GM20431 (cell line): ENCODE results near the gene RSAD2.
"Not testable (repeated sequence)": the region's sequence is repeated elsewhere in the genome, so short reads cannot be mapped to it uniquely, and the experiment has no call there.

Experiments used
- in situ Hi-C: fragments of 300-500 bp; cut with MseI, MboI; formaldehyde crosslinking; loops from one replicate; pipeline ENCODE4 v1.15.0; 2020; ENCODE audit warnings: low sequenced_read_pairs; ENCODE audit not compliant: unreplicated experiment

Gene RSAD2

GRCh38 chr2:6896930-6897759 lies 19.6 kb downstream of the RSAD2 start:
- in situ Hi-C loops: no loop called here

GRCh38 chr2:6902581-6902980 lies 25.0 kb downstream of the RSAD2 start:
- in situ Hi-C loops: not testable (repeated sequence)

- in situ Hi-C loops: no loop called here
Measured at GRCh38 chr2:6905668-6906067, 28.1 kb downstream of the RSAD2 start.

DNA sequence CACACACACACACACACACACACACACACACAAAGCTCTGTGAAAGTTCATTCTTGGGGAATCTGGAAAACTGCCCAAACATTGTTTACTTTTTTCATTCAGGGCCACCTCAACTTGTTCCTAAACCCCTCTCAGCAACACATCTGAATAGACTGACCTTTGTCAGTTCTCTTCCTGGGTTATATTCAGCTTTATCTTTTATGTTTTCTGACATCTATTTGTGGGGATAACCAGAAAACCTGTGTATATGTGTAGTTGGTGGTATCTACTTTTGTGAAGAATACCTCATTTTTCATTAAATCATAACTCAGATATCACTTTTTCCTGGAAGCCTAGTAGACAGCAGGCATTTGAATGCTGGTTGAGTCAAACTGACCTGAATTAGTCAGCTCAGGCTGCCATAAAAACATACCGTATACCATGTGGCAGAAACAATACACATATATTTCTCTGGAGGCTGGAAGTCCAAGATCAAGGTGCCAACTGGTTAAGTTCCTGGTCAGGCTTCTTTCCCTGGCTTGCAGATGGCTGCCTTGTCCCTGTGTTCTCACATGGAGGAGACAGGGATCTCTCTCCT lies 28.7 kb downstream of the RSAD2 start:
- in situ Hi-C loops: no loop called here

DNA sequence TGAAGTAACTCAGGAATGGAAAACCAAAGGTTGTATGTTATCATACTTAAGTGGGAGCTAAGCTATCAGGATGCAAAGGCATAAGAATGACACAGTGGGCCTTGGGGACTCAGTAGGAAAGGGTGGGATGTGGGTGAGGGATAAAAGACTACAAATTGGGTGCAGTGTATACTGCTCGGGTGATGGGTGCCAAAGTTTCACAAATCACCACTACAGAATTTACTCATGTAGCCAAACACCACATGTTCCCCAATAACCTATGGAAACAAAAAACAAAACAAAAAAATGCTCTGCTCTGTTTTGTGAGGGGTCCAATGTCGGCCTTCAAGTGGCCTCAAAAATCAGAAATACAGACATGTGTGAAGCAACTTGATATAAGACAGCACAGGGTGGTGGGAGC lies 30.7 kb downstream of the RSAD2 start:
- in situ Hi-C loops: no loop called here

GRCh38 chr2:6909431-6910385 lies 32.1 kb downstream of the RSAD2 start:
- in situ Hi-C loops: no loop called here

- in situ Hi-C loops: no loop called here
Measured at GRCh38 chr2:6911721-6912120, 34.1 kb downstream of the RSAD2 start.

DNA sequence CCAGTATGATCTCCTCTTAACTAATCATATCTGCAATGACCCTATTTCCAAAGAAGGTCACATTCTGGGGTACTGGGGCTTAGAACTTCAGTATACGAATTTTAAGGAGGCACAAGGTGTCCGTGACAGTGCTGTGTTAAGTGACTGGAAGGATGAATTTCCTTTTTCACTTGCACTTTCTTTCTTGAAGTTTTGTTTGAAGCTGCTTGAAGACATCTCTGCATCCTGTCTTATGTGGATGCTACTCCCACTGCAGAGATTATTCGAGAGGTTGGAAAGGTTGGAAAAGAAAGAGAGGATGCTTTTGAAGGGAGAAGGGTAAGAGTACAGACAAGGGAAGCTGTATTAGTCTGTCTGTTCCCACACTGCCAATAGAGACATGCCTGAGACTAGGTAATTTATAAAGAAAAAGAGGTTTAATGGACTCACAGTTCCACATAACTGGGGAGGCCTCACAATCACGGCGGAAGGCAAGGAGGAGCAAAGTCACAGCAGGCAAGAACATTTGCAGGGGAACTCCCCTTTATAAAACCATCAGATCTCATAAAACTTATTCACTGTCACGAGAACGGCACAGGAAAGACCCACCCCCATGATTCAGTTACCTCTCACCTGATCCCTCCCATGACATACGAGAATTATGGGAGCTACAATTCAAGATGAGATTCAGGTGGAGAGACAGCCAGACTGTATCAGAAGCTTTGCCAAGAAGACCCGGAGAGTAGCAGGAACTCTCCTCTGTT lies 36.0 kb downstream of the RSAD2 start:
- in situ Hi-C loops: no loop called here

DNA sequence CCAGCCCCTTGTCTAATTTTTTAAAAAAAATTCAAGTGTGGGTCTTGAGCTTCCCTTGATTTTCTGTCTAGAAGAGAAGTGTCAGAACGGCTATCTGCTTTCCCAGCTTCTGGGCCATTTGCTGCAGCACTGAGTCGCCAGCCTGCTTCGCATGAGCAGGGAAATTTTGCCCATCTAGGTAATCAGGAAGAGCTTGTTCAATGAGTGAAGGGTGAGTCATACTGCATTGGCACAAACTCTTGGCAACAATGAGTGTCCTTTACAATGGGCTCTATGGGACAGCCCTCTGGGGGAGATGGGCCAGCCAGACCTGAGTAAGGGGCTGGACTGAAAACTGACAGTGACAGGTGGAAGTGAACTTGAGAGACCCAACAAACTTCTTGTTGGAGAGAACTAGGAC lies 37.3 kb downstream of the RSAD2 start:
- in situ Hi-C loops: no loop called here

DNA sequence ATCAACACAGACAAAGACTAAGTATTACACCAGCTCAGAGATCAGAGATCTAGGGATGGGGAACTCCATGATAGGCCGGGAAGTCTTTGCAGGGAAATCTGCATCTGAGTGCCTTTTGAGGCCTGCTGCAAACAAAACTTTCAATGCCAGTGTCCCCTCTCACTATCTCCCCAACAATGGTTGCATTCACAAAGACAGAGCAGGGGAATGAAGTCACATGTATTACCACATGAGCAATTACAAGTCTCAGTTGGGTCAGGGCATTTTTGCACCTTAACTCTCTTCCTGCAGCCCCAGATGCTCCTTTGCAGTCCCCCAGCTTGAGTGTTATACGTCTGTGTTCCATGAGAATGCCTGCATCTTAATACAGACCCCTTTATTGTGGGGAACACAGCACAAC lies 37.8 kb downstream of the RSAD2 start:
- in situ Hi-C loops: no loop called here

DNA sequence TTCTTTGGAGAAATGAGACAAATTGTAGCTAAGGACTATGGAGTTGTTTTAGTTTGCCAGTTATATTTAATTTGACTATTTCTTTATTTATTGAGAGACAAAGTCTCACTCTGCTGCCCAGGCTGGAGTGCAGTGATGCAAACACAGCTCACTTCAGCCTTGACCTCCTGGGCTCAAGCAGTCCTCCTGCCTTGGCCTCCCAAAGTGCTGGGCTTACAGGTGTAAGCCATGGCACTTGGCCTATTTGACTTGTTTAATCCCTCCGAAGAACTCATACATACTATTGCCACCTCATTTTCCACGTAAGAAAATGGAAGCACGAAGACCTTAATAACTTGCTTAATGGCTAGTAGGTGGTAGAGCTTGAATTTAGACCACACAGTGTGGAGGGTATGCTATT lies 38.6 kb downstream of the RSAD2 start:
- in situ Hi-C loops: no loop called here

DNA sequence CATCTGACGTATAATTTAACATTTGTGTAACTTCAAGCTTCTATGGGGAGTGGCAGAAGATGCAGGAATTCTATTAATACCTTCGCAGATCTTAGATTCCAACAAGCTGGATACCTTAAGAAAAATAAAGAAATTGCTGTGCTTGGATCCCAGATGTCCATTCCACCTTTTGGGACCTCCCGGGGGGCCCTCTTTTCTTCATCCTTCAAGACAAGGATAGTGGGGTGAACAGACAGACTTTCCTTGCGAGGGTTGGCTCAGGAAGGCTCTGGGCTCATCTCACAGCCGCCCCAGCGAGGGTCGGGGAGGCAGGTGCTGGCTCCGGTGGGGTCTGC lies 39.1 kb downstream of the RSAD2 start:
- in situ Hi-C loops: no loop called here

GRCh38 chr2:6917071-6917760 lies 39.6 kb downstream of the RSAD2 start, which contains the start of gene RNF144A:
TSS of gene RNF144A (plus strand) at chr2:6917412. CDS start at chr2:6996927, 79,515 bp downstream.
- in situ Hi-C loops: no loop called here

DNA sequence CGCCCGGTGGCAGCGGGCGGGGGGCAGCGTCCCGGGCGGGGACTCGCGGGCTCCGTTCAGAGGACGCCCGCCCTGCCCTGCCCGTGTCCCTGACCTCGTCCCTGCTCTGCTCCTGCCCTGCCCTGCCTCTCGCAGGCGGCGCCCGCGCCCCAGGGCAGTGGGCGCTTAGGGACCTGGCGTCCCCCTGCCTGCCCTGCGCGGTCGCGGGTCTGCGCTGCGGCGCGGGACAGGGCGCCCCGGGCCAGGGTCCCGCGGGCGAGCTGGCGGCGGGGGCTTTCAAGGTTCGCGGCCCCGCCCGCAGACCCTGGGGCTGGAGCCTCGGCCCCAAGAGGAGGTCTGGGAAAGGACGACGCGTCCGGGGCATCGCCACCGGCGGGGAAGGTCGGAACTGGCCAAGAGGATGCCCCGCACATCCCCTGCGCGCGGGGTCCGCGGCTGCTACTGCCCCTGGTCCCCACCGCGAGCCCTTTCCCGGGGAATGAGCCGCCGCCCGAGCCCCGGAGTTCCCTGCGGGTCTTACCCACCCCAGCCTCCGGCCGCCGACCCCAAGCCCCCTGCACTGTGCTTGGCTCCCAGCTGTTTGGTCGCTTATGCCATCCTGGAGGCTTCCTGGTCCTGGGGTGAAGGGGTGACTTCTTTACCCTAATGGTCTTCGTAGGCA lies 40.3 kb downstream of the RSAD2 start:
- in situ Hi-C loops: no loop called here

- in situ Hi-C loops: no loop called here
Measured at GRCh38 chr2:6919901-6920742, 42.5 kb downstream of the RSAD2 start.

DNA sequence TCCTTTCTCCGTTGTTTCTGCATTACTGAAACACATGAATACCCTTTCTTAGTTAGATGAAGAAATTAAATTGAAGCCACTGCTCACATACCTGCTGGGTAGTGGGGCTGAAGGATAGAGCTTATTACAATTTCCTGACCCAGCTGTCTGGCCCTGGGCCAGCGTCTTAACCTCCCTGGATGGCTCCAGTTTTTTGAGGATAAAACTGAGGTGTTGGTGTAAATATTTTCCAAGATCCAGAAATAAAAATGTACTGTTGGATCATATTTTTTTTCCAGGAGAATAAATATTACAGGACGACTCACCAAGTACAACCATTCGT lies 43.1 kb downstream of the RSAD2 start:
- in situ Hi-C loops: no loop called here

DNA sequence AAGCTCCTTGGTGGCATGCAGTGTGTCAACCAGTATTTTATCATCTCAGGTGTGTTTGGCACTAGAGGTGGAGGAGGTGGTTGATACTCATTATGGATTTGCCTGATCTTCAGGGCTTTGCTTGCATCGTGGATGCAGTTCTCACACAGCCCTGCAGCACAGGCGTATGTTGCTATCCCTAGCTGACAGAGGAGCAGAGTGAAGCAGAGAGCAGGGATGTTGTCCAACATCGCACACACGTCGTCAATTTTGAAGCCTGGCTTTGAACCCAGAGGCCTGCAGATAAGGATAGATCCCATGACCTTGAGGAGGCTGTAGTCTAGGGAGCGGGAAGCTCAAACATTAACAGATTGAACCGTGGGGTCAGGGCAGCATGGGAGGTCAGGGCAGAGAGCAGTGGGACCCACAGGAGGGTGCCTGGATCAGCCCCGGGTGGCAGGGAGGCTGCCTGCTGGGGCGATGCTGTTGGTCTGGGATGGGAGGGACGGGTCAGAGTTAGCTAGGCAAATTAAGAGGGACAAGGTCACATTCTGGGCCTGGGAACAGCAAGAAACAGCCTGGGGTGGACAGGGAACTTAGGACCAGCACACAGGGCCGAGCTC lies 43.8 kb downstream of the RSAD2 start:
- in situ Hi-C loops: no loop called here

DNA sequence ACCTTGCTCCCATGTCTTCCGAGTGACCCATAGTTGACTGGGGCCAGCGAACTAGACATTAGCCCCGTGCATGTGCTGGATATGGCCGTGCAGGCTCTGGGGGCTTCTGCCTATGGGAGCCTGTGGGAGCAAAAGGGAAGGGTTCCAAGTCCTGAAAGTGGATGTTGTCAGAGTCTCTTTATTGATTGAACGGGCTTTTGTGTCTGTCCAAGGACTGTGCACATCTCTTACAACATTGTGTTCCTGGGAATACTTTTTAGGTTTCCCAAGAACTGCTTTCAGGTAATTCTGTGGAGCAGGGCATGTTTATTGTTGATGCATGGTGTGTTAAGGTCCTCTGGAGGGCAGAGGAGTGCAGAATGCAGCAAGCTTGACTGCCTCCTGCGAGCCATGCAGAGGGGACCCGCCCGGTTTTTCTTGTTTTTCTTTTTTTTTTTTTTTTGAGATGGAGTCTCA lies 44.7 kb downstream of the RSAD2 start:
- in situ Hi-C loops: no loop called here
